CD4-positive, alpha-beta T cell treated with Interferon alpha-2 for 1 hour (primary cell): ENCODE results near the gene NFKB2.

Source experiments
- DNase-seq, 2 donors: peaks; one replicate each; pipeline ENCODE4 v3.0.0-alpha.2; 2020 to 2022

NFKB2 gene

GRCh38 chr10:102424916-102425315 is 29.4 kb downstream of the NFKB2 start:
- no peak for DNase-seq

- no peak for DNase-seq
Measured at GRCh38 chr10:102425444-102425843, 29.9 kb downstream of the NFKB2 start.

- DNase-seq: no peak
Measured at GRCh38 chr10:102426803-102427287, 31.3 kb downstream of the NFKB2 start.

- DNase-seq: no peak
Measured at GRCh38 chr10:102429468-102429867, 34.0 kb downstream of the NFKB2 start.

GRCh38 chr10:102431452-102432124 is 36.1 kb downstream of the NFKB2 start:
- DNase-seq: no peak

- peak; percentile 93 to 97 for DNase-seq
Measured at GRCh38 chr10:102432162-102432950, 36.9 kb downstream of the NFKB2 start, which contains the start of gene CUEDC2. CUEDC2 (minus strand) TSS chr10:102432574; CDS start chr10:102425188, 7,386 bp downstream.

GRCh38 chr10:102433619-102434046 is 38.1 kb downstream of the NFKB2 start:
- DNase-seq: no peak

GRCh38 chr10:102434394-102435132 is 39.1 kb downstream of the NFKB2 start:
- DNase-seq: no peak

GRCh38 chr10:102435133-102435497 is 39.6 kb downstream of the NFKB2 start:
- DNase-seq: no peak

GRCh38 chr10:102435529-102436233 is 40.2 kb downstream of the NFKB2 start:
- peak; percentile 19 to 58 for DNase-seq

- no peak for DNase-seq
Measured at GRCh38 chr10:102436312-102436711, 40.8 kb downstream of the NFKB2 start.

GRCh38 chr10:102437515-102437914 is 42.0 kb downstream of the NFKB2 start:
- DNase-seq: no peak

- no peak for DNase-seq
Measured at GRCh38 chr10:102438374-102438773, 42.9 kb downstream of the NFKB2 start.

- no peak for DNase-seq
Measured at GRCh38 chr10:102444851-102445250, 49.3 kb downstream of the NFKB2 start.

GRCh38 chr10:102449321-102450123 is 54.0 kb downstream of the NFKB2 start:
- peak; percentile 89 to 92 for DNase-seq

- no peak for DNase-seq
Measured at GRCh38 chr10:102450124-102450373, 54.5 kb downstream of the NFKB2 start.

- DNase-seq: peak; percentile 91 to 94
Measured at GRCh38 chr10:102450374-102451104, 55.0 kb downstream of the NFKB2 start.

GRCh38 chr10:102451105-102451969 is 55.8 kb downstream of the NFKB2 start, which contains the start of gene C10orf95:
C10orf95 (minus strand) TSS chr10:102451543; CDS start chr10:102451093, 450 bp downstream.
- no peak for DNase-seq
